ENCODE data around the gene ACTR6.
"Not testable (repeated sequence)": the region's sequence is repeated elsewhere in the genome, so short reads cannot be mapped to it uniquely, and the experiment has no call there.

The ACTR6 gene

DNA sequence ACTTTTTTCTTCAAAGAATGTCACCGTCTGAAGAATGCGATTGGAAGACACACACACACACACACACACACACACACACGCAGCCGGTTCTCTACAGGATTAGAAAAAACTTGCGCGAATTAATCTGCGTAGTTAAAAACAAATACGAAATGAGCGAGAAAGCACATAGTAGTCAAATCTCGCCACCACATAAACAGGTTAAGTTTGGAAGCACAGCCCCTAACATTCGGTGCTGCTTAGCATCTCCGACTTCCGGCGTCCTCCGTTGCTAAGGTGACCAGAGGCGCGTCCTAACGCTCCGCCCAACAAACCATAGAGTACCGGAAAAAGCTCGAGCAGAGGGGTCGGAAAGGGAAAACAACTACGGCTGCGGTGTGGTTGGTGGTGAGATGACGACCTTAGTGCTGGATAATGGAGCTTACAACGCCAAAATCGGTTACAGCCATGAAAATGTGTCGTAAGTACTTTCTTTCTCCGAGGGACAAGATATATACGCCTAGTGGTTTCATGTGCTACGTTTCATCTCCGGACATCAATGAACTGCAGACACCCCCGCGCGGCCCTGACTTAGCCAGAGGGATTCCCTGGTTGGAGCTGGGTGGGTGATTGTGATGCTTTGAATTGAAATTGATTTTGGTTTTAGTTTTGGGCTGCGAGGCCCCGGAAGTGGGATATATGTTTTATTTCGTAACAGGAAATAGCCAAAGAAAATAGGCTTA is at the start of gene ACTR6:
Gene ACTR6 (plus strand): TSS at position 353 of the 719 bp plus-strand sequence. CDS start 37 bp downstream, at position 390.
- DNase-seq: peak; percentile 99

DNA sequence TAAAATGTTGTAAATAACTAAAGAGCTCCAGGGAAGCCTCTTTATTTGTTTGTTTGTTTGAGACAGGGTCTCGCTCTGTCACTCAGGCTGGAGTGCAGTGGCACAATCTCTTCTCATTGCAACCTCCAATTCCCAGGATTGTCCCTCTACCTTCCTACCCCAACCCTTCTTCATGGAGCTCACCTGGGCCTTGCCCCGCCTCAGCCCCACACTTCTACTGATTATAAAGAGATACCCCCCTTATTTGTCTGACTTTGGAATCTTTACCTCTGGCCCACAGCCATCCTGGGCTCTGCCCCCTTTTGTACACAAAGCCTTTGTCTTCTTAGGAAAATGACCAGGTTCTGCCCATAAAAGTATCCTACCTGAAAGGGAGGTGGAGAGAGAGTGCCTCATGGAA is 48.8 kb upstream of the ACTR6 start:
- DNase-seq: no peak

DNA sequence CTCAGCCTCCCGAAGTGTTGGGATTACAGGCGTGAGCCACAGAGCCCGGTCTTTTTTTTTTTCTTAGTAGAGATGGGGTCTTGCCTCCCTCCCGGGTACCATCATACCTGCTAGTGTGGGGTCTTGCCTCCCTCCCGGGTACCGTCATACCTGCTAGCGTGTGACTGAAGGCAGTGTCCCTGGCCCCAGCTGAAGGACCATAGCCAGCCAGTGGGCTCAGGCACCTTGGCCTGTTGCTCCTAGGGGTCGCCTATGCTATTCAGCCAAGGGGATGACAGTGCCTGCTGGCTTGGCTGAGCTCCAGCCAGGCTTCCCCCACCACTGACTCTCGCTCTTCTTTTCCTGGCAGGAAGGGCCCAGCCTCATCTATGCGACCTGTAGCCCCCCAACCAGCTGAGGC is 47.5 kb upstream of the ACTR6 start:
- DNase-seq: no peak

DNA sequence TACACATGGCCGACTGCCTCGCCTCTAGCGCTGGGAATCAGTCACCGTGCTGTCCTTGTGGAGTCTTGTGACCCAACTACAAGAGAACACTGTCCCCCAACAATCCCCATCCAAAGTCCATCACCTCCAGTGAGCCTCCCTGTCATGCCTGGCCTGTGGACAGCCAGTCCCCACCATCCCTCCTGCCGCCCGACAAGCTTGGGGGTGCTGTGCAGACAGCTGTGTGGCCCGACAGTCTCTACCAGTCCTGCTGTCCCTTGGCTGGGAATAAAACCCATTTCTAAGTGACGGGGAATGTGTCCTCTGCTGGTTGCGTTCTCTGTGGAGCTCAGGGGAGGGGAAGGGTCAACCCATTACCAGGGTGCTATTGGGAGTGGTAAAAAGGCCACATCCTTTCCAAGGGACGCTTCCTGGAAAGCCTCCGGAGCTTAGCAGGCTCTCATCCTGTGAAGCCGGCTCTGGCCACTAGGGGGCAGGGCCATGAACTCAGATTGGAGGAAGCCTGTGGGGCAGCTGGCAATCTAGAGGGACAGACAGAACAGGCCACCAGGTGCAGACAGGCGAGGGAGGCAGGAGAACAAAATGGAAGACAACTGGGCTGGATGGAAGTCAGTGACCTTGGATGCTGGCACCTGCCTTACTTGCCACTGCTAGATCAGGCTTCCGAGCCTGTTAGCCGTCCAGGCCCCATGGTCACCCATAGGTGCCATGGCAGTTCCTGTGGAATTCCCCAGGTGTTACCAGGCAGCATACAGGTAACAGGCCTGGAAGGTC is 46.0 kb upstream of the ACTR6 start:
- peak; percentile 88 for DNase-seq

DNA sequence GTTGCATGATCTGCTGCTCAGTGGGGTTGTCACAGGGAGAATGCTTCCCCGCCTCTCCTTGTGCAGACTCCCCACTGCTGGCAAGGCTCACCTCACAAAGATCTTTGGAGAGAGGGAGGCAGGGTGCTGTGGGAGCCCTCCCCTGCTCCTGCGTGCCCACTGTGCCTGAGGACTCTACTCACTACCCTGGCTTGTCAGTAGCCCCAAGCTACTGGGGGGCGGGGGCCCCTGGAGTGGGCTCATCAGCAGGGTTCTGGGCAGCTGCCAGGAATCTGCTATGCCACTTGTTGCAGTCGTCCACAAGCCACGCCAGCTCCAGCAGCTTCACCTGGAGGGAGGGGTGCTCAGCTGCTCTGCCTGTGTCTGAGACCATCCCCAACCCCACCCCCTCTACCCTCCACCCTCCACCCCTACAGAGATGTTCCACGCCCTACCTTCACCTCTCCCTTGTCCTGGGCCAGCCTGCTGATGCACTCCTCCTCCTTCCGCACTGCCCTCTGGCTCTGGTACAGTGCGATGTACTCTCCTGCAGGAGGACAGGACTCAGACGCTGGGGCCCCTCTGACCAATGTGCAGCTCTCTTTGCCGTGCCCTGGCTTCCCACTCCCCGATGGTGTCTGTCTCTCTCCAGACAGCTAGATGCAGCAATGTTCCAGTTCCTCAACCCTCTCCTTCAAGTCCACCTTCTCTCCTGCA is 43.7 kb upstream of the ACTR6 start:
- no peak for DNase-seq

DNA sequence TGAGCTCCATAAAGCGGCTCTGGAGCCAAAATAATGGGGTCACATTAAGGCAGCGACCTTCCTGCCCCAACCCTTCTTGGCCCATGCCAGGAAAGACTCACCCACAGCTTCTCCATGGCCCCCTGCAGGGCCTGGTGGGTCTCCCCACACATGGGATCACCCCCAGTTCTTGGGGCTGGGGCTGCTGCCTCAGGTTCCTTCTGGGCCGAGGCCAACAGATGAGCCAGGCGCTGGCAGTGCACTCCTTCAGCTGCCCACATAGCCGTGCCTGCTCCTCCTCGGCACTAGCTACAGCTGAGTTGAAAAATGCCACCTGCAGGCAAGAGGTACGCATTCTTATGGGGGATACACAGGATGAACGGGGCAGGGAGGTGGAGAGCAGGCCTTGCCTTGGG is 43.2 kb upstream of the ACTR6 start:
- DNase-seq: no peak

DNA sequence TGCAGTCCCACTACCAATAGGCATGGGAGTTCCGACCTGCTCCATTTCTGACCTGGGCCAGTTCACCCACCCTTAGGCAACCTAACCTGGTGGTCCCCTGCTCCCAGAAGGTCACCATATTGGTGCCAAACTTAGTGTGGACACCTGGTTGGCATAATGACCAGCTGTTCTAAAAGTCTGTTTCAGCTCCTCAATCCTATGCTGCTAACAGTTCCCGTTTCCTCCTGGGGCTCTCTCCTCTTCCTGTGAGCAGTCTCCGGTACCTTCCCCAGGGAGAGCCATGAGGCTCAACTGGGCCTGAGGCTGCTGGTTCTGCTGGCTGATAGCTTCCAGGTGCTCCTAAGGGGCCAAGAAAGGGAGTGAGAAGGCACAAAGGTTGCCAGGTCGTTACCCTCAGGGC is 42.1 kb upstream of the ACTR6 start:
- DNase-seq: no peak

DNA sequence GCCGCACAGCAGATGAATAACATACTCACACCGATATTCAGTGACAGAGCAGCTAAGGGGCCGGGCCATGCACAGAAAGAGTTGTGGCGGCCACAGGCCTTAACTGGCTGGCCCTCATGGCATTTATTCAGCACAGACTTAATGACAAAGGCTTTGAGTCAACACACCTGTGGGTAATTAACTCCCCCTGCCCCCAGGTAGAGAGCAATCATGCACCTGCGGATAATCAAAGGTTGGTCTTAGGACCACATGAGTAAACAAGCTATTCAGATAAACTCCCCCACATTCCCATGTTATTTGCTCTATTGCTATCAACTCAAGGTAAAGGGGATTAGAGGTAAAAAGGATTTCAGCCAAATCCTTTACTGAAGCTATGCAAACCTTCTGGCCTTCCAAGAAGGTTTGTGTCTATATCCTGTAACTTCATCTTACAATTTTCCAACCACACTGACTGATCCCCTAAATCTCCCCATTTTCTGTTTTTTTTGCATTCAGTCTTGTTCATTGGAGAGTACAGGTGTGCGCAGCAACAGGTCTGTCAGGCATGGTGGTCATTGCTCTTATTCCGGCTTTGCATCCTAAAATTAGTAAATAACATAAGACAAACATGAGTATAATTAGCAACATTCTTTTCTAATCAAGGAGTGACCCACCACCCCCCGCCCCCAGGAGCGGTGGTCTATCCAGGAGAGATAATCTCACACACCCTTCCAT is 41.1 kb upstream of the ACTR6 start:
- DNase-seq: no peak

DNA sequence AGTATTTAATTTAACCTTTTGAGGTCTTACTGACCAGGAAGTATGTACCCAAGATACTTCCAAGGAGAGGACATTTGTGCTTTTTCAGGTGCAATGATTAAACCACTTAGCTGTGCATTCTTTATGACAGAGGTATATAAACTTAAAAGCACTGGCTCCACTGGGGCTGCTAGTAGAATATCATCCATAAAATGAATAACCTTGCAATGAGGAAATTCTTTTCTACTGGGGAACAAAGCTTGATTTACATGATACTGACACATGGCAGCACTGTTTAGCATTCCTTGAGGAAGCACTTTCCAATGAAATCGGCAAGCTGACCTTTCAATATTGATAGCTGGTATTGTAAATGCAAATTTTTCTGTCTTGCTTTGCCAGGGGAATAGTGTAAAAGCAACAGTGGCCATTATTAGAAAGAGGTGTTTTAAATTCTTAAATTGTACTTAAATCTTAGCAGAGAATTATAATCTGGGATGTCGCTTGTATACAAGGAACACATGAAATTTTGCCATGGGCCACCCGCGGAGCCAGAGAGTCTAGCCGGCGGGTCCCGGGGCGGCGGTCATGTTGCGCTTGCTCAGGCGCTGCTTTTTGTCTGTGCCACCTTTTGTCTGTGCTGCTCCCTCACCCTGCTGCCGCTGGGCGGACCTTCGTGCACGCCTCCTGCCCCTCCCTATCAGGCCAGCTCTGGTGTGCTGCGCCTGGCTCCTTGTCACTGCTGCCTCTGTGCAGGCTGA is 37.0 kb upstream of the ACTR6 start:
- DNase-seq: peak; percentile 94

DNA sequence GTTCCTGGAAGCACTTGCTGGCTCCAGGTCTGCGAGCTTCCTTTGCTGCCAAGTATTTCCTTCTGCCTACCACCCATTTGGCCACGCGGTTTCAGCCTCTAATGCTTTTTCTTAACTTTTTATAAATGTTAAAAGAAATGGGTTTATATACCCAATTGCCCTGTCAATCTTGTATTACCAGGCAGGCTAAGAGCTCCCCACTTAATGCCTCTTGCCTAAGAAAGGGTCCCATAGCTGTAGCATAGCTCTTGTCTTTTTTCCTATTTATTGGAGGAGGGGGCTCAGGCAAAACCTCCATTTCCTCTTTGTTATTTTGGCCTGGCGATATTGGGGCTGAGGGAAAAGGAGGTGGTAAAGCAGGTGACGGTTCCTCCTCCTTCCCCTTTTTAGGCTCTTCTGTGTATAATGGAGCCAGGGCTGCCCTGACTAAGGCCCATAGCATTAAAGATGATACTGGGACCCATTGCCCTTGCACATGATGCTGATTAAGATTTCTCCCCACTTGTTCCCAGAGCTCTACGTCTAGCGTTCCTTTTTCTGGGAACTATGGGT is 36.4 kb upstream of the ACTR6 start:
- peak; percentile 27 for DNase-seq

DNA sequence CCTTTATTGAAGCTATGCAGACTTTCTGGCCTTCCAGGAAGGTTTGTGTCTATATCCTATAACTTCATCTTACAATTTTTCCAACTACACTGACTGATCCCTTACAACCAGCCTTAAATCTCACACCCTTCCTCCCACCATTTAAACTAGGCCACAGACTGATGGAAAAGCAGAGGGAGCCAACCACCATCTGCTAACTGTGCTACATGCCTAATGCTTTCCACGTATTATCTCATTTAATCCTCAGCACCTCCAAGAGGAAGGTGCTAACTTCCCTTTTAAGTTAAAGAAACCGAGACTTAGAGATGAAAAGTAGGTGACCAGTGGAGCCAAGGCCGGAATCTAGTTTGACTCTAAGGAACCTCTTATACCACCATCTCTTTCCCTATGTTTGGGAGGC is 35.3 kb upstream of the ACTR6 start:
- DNase-seq: no peak

DNA sequence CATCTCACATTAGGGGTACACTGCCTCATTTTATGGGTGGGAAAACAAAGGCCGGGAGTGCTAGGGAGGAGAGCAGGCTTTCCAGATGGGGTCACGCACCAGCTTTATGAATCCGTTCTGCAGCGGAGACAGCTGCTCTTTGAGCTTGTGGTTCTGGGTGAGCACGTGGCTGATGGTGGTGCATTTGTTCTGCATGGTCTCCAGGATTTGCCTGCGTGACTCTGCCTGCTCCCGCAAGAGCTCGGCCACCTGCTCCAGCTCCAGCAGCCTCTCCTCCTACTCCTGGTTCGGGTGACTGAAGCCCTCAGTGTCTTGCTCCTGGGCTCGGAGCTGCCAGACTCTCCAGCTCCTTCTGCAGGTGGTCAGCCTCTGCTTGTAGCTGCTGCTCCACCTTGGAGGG is 34.4 kb upstream of the ACTR6 start:
- DNase-seq: no peak

DNA sequence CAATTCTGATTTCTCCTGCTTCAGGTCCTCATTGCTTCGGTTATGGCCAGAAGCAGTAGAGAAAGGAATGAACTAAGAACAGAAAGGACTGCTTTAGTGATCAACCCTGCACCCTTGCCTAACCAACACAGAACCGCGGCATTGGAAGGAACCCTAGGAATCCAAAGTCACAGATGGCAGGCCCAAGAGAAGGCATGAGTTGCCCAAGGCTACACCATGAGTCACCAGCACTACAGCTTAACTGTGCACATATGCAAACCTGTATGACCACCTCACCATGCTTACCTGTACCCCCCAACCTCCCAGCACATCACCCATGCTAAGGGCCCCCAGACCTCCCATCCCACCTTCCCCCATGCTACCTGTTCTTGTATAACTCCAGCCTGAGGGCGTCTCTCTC is 32.1 kb upstream of the ACTR6 start:
- no peak for DNase-seq

DNA sequence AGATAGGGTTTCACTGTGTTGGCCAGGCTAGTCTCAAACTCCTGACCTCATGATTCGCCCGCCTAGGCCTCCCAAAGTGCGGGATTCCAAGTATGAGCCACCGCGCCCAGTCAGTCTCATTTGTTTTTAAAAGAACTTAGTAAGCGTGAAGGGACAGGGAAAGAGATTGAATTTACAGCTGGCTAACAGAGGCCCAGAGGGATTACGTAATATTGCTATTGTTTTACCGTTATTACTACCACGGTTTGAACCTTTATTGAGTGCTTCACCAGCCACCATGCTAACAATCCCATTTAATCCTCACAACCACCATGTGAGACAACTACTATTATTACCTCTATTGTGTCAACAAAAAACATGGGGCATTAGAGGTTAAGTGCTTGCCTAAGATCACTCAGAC is 31.3 kb upstream of the ACTR6 start:
- DNase-seq: no peak

DNA sequence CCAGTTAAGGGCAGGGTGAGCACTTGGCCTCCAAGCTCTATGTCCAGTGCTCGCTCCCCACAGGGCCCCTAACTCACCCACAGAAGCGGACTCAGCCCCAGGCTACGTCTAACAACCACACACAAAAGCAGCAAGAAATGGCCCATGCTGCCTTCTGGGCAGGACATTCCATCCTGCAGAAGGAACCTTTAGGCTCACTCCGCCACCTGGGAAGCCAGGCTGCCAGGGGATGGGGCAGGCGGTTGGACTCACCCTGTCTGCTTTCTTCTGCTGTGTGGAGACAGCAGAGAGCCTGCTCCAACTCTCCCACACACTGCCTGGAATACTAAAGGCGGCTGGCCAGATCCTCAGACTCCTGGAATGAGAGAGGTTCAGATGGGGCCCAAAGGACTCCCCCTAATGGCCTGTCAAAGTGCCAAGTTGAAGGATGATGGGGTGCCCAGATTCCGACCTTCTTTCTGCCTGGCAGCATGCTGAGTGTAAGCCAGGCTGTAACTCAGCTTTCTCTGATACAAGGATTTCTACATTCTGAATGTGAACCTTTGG is 30.2 kb upstream of the ACTR6 start:
- no peak for DNase-seq

DNA sequence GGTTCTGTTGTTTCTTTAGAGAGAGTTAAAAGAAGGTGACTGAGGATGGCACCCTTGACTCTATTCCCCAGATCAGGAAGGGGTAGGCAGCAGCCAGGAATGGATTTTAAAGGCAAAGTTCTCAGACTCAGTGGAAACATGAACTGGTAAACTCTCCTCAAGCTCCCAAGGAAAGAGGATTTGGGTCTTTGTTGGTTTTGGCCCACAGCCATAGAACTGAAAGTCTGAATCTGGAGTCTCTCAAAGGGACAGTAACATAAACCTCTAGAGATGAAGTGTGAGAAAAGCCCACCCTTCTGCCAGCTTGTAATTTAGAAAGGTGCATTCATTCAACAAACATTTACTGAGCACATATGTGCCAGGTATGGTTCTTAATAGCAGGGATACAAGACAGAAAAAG is 29.4 kb upstream of the ACTR6 start:
- DNase-seq: no peak

DNA sequence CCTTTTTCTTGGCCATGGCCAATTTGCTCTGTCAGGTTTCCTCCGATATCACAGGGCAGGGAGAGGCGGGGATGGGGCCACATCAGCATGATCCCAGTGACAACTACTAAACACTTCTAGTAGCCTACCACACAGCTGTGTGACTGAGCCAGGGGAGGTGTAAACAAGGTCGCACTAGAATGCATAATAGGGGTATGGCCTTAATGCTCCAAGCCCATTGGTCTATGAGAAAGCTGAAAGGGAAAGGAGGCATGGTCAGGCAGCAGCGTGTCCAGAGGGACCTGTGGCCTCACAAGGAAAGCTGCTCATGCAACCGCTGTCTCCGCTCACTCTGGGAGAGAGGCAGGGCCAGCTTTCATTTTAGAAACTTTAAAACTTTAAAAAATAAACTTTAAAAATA is 27.5 kb upstream of the ACTR6 start:
- DNase-seq: no peak

DNA sequence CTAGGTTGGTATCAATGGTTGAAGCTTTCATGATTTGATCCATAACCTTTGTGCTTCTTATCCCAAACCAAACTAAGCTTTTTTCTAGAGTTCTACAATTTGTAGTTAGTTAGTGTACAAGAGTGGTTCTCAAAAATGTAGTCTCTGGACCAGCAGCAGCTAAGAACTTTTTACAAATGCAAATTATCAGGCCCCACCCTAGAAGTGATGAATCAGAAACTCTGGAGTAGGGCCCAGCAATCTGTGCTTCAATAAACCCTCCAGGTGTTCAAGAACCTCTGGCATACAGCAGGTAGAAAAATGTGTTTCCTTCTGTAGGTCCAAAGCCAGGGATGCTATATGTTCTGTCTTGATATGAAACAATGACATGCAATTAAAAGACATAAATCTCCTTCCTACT is 26.1 kb upstream of the ACTR6 start:
- no peak for DNase-seq

DNA sequence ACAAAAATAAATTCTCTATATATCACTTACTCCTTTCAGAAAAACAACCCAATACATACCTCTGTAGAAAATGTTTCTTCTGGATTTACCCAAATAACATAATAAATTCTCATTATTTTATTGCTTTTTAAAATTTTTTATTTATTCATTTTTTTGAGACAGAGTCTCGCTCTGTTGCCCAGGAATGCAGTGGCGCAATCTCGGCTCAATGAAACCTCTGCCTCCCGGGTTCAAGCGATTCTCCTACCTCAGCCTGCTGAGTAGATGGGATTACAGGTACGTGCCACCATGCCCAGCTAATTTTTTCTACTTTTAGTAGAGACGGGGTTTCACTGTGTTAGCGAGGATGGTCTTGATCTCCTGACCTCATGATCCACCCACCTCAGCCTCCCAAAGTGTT is 24.1 kb upstream of the ACTR6 start:
- not testable (repeated sequence) for DNase-seq

DNA sequence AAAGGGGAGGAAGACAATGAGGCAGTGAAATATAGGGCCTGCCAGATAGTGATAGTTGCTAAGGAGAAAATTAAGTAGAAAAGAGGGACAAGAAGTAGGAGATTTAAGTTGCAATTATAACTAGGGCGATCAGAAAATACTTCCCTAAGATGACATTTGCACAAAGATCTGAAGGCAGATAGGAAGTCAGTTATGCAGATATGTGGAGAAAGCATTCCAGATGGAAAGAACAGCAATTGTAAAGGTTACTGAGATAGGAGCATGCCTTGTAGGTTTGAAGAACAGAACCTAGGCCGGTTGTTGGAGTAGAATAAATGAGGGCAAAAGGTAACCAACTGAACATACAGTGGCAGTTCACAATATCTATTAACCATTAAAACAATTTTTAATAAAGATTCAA is 21.4 kb upstream of the ACTR6 start:
- DNase-seq: no peak

DNA sequence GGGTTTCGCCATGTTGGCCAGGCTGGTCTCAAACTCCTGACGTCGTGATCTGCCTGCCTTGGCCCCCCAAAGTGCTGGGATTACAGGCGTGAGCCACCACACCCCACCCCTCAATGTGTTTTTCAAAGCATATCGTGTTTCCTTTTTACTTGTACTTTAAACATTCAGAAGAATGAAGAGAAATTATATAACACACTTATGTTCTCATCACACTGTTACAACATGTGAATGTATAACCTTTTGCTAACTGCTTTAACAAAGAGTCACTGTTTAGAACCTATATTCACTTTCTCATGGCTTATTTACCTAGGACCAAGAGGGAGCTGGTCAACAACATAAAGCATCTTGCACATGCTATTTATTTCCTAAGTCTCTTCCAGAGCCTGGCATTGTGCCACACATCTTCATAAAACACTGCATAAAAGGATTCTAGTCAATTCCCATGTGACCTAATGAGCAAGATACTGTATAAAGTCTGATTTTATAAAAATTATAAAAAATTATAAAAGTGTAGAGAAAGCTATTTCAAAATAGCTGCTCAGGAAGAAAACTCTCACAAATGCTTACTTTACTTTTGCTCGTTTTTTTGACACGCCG is 16.0 kb upstream of the ACTR6 start:
- DNase-seq: no peak

All from hematopoietic multipotent progenitor cell treated with erythropoietin and hydrocortisone succinate and interleukin-3 and kit ligand, for 6 days (in vitro differentiated cells).